Left renal pelvis (tissue), 4 donors: ENCODE data around the gene KIRREL3. TPM values are rescaled to one million over a fixed set of nuclear protein-coding genes. Genes with fewer than 3 reads are reported as not detected.

Source experiments
- DNase-seq, 4 donors: peaks; one replicate each; pipeline ENCODE4 v3.0.0-alpha.2; 2013; ENCODE audit warnings: low read depth in 4 of 4, low spot score in 3 of 4
- polyA plus RNA-seq, 4 donors: library from polyadenylated mRNA; unstranded; fragments of 120-200 nt; gene quantifications; one replicate each; pipeline ENCODE4 v1.2.1, GENCODE V29; 2013; ENCODE audit not compliant: insufficient read length in 4 of 4

KIRREL3 gene
- polyA plus RNA-seq, 4 donors, result 1.9 to 11.5 (median 2.3) TPM

DNA sequence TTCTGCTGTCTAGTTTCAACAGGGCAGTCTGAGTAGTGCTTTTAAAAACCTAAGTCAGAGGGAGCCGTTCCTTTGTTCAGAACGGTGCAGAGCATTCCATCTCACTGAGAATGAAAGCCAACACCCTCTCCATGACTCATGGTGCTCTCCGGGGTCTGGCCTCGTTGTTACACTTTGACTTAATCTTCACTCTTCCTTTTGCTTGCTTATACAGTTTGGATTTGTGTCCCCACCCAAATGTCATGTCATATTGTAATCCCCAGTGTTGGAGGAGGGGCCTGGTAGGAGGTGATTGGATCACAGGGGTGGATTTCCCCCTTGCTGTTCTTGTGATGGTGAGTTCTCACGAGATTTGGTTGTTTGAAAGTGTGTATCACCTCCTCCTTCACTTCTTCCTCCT is 352.8 kb downstream of the KIRREL3 start:
- no peak for DNase-seq

DNA sequence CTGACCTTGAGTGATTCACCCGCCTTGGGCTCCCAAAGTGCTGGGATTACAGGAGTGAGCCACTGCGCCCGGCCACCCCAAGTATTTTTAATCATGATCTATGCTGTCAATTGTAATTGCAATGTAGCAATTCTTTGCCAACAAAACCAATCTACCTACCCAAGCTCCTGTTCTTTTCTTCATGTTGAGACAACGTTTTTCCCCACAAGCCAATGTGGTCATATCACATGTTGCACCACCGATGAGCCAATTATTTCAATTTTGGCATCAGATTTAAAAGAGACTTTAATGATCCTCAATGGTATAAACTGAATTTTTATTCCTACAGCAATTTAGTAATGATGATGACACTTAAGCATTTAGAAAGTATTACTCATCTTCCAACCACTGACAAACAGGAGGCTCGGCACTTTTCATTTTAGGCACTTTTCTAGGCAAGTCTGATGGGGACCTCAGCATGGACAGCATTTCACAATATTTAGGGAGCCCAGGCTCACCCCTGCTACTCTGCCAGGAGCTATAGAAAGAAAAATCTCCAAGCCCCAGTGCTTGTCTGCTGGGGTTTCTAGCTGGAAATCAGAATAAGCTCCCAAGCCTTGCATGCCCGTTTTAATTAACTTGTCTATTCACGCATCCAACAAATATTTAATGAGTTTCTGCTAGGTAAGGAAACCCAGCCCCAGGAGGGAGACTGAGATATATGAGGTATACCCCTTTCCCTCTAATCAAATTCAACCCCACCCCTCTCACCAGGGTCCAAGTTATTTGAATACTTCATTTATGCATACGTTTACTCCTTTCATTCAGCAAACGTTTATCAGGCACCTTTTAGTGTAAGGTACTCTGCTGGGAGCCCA is 353.6 kb downstream of the KIRREL3 start:
- DNase-seq, result no peak

DNA sequence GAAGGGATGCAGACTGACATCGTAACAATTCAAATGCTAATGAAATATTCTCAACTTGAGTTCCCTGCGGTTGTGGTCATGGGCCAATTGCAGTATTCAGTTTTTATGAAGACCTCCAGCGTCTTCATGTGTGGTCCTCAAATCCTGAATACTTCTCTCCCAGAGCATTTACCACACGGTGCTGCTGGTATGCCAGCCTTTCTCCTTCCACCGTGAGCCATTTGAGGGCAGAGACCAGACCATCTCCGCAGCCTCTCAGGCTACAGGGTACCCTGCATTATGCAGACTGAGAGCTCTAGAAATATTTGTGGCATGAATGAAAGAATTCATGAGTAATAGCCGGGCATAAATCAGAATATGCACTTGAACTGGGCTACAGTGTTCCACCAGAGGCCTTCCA is 355.4 kb downstream of the KIRREL3 start:
- DNase-seq, result no peak

DNA sequence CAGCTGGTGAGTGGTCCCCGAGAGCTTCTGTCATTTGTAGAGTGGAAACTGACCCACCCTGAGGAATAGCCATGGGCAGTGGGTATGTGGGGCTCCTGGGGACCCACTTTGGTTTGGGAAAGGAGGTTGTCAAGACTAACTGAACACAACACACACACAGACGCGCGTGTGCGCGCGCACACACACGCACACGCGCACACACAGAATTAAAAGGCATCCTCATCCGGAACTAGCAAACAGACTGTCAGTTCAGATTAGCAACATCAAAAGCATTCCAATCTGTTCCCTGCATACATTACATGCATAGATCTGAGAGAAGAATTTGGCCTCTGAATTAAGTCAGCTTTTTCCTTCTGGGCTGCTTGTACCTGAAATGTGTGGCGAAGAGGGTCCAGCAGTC is 360.4 kb downstream of the KIRREL3 start:
- no peak for DNase-seq

DNA sequence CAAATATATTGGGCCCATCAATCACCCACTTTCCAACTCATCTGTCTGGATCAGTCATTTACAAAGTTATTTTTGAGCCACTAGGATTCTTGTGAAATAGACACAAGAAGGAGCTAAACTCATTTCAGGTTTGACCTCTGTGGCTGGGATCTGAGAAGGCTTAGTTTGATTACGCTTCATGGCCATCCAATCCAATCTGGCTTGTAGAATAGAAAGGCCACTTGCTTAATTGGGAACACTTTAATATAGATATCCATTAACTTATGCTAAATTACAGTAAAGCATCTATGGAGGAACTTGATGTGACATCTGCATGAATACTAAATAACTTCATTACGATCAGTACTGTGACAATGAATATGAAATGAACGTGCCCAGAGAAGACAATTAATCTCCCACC is 360.9 kb downstream of the KIRREL3 start:
- no peak for DNase-seq

DNA sequence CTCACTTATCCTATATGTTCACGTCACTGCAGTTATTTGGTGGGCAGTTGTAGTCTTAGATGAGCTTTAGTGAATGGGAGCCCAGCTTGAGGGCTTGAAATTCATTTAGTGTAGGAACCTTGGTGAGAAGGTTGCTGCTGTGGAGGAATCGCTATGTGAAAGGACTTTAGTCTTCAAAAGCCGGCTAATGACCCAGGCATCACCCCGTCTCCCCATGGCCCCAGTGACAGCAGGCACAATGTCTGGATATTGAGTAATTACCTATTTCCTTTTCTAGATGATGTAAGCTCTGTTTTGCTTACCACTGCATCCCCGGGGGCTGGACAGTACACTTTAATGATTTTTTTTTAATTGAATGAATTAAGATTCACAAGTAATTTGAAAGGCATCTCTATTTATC is 361.9 kb downstream of the KIRREL3 start:
- DNase-seq, result no peak

DNA sequence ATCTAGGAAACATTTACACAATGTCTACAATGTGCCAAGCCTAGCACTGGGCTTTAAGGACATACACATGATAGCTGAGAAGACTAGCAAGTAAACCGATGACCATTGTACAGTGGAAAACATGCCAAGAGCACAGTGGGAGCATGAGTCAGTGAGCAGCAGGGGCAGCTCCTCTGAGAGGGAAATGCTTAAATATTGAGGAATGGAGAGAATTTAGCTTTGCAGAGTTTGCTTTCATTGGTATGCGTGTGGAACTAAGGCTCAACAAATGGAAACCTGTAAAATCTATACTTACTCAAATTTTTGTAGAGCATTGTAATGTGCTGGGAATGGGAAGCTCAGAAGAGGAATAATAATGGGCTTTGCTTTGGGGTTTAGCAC is 362.8 kb downstream of the KIRREL3 start:
- DNase-seq, result no peak

DNA sequence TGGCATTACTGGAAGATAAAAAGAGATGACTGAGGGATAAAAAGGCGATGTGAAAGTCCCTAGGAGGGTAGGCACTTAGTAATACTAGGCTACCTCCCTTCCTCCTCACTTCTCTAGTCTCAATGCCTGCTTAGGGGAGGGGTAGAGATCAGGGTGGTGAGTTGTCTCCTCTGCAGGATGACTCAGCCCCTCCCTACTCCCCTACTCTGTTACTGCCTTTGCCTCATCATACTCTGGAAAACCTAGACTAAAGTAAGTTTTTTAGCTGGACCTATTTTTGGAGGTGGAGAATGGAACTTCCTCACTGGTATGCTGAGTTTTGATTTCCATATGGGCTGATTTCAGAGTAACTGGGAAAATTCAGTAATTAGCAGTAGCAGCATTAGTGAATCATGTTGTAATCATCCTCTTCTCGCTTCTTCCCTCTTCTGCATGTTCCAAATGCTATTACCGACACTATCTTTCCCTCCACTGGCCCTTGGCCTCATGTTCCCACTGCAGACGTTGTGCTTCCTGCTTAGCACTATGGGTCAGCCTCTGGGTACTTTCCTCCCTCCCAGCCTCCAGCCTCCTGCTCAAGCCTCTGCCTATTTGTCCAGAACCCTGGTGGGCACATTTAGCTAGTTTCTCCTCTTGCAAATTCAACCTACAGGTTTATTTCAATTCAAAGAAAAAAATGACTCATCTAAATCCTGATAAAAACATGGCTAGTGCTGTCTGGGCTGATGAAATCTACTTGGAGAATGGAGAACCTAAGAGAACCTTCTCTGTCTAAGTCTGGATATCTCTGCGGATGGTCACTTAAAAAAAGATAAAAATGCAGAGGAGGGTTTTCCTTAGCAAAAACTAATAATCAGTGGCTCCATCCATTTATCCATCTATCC is 363.4 kb downstream of the KIRREL3 start:
- no peak for DNase-seq

DNA sequence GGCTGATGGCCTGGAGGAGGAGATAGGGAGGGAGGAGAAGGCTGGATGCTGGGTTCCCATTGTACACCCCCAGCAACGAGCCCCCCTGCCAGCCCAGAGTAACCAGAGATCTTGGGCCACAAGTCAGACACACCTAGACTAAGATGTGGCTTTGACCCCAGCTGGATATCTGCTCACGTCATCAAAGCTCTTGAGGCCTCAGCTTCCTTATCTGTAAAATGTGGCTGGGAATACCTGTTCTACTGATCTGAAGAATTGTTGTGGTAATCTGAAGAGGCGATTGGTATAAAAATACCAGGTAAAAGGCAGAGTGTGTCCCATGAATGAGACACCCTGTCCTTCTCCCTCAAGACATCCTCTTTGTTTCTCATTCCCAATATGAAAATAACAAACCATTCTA is 365.1 kb downstream of the KIRREL3 start:
- no peak for DNase-seq

DNA sequence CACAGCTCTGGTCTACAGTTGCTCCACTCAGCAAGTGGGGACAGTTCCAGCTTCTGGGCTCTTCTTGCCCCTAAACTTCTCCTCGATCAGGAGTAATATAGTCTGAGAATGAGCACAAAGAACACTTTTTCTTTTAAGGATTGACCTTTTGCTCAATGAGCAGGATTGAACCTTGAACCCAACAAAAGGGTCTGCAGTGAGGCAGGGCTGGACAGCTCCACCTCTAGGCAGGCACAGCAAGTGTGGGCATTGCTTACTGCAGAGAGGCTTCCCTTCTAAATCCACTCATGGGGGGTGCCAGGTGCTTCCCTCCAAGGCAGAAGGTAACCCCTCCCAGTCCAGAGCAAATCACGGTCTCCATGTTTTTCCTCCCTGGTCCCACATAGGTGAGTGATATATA is 365.6 kb downstream of the KIRREL3 start:
- DNase-seq, result no peak

DNA sequence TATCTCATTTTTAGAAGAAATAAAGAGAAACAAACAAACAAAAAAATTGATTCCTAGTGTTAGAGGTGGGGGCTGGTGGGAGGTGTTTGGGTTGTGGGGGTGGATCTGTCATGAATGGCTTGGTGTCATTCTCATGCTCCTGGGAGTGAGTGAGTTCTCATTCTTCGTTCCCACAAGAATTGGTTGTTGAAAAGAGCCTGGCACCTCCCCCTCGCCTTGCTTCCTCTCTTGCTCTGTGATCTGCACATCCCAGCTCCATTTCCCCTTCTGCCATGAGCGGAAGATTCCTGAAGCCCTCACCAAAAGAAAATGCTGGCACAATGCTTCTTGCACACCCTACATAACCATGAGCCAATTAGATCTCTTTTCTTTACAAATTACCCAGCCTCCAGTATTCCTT is 367.2 kb downstream of the KIRREL3 start:
- no peak for DNase-seq

DNA sequence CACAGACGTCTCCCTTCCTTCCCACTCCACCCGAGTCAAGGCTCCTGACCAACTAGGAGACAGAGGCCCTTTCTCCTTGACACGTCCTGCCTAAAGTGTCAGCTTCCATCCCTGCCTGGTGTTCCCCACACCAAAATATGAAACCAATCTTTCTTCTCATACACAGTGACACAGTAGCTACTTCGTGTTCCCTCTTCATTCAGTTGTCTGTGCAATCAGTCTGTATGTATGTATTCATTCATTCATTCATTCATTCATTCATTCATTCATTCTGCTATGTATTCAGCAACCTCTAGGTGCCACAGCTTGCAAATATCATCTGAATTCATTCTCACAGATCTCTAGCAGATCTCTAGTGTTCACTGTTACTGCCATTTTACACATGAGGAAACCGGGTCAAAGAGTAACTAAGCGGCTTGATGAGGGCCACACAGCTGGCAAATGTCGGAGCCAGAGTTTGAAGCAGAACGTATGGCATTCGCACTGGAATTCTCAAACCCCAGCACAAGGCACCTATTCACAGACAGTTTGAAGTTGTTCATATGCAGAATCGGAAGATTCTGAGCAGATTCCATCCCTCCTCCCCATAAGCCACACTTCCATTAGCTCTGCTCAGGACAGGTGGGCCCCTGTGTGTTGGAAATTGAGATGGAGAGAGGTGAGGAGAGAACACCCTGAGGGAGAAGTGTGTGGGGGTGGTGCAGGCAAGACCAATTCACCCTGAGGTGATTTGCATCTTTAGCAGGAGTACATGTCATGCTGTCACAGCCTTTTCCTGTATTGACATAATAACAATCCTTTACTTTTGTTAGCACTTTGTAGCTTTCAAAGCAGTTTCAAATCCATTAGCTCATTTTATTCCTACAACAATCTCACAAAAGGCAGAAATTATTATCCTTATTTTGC is 369.4 kb downstream of the KIRREL3 start:
- no peak for DNase-seq

DNA sequence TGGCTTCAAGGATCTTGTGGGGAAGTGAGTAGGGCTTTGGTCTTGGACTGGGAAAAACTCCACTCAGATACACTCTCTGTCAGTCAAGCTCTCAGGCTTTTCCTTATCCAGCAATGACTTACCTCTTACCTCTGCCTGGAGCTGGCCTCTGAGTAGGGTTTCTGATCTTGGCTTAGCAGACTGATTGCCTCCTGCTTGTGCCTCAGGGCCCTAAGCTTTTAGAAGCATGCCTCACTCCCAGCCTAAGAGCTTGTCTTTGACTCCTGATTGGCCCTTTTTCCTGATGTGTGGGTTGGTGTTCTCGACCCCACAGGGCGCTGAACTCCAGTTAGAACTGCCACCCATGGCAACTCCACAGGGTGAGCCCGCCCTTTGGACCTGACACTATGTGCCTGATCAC is 370.1 kb downstream of the KIRREL3 start:
- DNase-seq, result no peak

DNA sequence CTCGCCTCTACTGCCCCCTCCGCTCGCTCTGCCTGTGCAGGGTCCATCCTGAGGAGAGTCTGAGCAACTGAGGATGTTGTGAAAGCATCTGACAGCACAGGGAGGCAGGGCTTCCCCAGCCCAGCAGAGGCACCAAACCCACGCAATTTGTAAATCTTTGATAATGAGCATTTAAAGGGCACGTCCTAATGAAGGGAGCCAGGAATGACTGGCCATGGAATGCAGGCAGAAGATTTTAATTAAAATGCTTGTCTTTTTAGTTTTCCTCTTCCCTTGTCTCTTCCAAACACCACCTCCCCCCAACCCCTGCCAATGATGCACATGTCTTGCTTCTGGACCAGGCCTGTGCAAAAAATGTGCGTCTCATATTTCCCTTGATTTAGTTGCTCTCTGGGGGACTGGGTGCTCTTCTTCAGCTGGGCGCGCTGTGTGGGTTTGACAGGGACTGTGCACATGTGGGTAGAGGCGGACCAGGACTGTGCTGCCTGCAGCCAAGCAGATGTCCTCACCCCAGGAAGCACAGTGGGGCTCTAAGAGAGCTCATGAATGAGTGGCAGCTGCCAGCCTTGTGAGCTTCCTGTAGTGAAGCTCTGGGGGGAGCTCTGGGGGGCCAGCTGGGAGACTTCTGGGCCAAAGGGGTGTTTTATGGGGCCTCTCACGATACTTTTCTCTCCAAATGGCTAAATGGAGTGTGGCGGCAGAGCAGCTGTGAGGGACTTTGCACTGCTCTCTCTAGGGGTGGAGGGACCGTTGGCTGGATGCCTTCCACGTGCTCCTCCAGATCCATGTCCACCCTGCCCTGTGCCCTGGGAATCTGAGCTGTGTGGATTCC is 371.6 kb downstream of the KIRREL3 start:
- no peak for DNase-seq

DNA sequence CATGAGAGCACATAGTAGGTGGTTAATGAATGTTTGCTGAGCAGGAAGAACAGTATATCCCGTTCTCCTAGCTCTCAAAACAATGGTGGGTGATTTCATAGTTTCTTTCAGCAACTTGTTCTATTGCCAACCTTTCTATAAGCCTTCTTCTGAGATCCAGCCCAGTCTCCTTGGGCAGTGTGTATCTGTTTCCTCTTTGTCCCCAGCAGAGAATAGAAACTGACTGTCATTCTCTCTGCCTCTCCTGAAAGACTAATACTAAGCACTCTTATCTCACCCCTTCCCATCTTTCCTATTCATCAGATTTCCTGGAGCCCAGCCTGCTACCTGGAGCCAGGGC is 372.1 kb downstream of the KIRREL3 start:
- no peak for DNase-seq

DNA sequence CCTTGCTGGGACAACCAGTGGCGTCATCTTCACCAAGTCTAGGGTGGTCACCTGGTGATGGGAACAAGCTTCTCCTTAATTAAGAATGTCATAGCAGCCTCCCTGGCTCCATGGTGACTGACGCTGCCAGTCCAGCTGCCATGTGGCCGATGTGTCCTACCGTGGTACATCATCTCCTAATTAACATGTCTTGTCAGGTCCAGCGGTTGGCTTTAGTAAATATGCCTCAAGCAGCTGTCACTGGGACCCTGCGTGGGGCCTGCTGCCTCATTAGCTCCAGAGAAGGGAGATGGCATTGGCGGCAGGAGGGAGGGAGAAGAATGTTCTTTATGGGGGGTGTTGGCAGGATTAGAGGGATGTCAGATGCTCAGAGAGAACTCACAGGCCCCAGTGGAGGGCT is 373.1 kb downstream of the KIRREL3 start:
- DNase-seq, result no peak

DNA sequence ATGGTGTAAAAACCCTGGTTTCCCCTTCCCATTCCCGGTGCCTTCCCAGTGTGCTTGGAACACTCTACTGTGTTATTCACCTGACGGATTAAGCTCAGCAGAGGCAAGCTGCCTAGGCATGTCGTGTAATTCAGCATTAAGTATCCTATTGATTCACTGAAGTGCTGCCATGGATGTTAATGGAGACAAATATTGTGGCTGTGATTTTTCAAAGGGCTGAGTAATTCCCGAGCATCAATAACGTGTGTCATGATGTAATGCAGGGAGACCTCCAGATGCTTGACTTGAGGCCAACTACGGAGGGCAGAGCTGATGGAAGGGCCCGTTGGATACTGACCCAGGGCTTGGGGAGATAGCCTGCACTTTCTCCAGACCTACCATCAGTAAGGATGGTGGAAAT is 376.1 kb downstream of the KIRREL3 start:
- no peak for DNase-seq

DNA sequence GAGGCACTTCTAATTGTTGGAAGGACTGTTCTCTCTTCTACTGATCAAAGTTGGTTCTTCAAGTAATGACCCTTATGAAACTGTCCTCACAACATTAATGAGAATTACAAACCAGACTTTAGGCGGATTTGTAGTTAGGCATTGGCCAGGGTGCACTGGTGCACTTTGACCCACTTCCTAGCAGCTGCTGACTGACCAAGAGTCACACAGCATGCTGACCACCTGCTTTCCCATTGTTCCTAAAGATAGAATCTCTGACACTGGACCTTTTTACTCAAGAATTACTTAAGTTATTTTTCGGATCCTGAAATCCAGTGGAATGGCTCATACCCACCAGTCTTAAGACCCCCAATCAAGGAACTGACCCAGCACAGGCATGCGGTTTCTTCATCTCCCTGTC is 381.1 kb downstream of the KIRREL3 start:
- DNase-seq, result no peak

DNA sequence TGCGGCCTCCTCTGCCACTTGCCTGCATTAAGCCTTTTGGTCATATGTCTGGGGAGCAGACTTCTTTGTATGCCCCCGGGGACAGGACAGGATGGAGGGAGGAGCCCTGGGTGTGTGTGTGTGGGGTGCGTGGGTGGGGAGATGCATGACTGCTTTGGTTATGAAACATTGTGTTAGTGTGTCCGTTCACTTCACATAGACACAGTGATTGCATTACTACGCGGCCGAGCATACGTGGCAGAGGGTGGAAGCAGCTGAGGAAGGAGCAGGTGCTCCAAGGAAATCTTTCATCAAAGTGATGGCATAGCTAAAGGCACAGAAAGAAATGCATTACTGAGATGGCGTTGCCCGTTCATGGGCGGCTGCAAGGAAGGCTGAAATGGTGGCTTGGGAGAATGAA is 384.7 kb downstream of the KIRREL3 start:
- no peak for DNase-seq

DNA sequence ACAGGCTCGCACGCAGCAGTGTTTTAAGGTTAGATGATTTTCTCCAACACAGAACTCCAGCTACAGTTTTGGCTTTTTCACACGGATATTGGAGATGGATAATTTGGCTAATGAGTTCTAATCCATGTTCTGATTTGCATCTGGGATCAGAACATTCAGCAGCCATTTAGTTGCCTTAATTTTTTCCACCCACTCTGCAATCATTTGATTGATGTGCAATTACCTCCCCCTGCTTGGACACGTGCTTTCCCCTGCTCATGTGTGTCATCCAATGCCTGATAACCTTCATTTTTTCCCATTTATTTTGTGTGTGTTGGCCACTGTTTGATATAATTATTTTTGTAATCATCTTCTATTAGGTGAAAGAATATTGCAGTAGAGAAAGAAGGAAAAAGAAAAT is 387.3 kb downstream of the KIRREL3 start:
- no peak for DNase-seq
